Caco-2 (cell line): ENCODE measurements around the gene TUBGCP5. TPM values are rescaled to one million over a fixed set of nuclear protein-coding genes. Genes with fewer than 3 reads are reported as not detected.

Experiments
- BruUV-seq: library from RNA; stranded (reverse); fragments of 400-500 nt; replicated peaks from 2 replicates; lab custom pipeline; 2021; lab: Mats Ljungman, UMichigan
- CTCF ChIA-PET: fragments of 300-600 bp; sonication (Branson Sonifier 250); formaldehyde crosslinking; loops from one replicate; lab custom pipeline; 2022; ENCODE audit warnings: antibody characterized with exemption; lab: Charles Lee
- POLR2A ChIA-PET: fragments of 300-600 bp; sonication (Branson Sonifier 250); formaldehyde crosslinking; loops from one replicate; lab custom pipeline; 2022; ENCODE audit warnings: antibody characterized with exemption; lab: Charles Lee
- DNase-seq, 2 experiments: peaks; one replicate each; pipeline versions ENCODE4 v3.0.0 to v3.0.0-alpha.2; 2020 to 2022
- H3K27me3 ChIP-seq: replicated peaks from 2 replicates; pipeline ENCODE4 v1.6.0; 2011; ENCODE audit warnings: low read length; ENCODE audit not compliant: control insufficient read depth, insufficient read depth
- H3K36me3 ChIP-seq: 2 replicates; pipeline ENCODE4 v1.5.1; 2011; ENCODE audit warnings: low read length; ENCODE audit not compliant: control insufficient read depth, insufficient read depth
- H3K4me1 ChIP-seq: fragments of 250-450 bp; sonication (Bioruptor Pico); 2 replicates; pipeline ENCODE4 v1.5.1; 2020; ENCODE audit warnings: mild to moderate bottlenecking
- H3K4me3 ChIP-seq: 2 replicates; pipeline ENCODE4 v1.5.1; 2011; ENCODE audit warnings: low read depth, mild to moderate bottlenecking, control low read depth, low read length
- H3K9me3 ChIP-seq: fragments of 250-450 bp; sonication (Bioruptor Pico); 2 replicates; pipeline ENCODE4 v1.5.1; 2020; ENCODE audit warnings: mild to moderate bottlenecking, moderate library complexity
- H3K27ac Mint-ChIP-seq: one replicate; pipeline ENCODE4 v1.8.0; 2022; ENCODE audit warnings: mixed read lengths; ENCODE audit not compliant: unreplicated experiment
- H3K27me3 Mint-ChIP-seq: one replicate; pipeline ENCODE4 v1.8.0; 2022; ENCODE audit warnings: mixed read lengths; ENCODE audit not compliant: insufficient read depth, unreplicated experiment
- H3K36me3 Mint-ChIP-seq: one replicate; pipeline ENCODE4 v1.8.0; 2022; ENCODE audit warnings: mild to moderate bottlenecking, mixed read lengths; ENCODE audit not compliant: insufficient read depth, unreplicated experiment
- H3K4me1 Mint-ChIP-seq: one replicate; pipeline ENCODE4 v1.8.0; 2022; ENCODE audit warnings: low read depth, mixed read lengths; ENCODE audit not compliant: unreplicated experiment
- H3K4me3 Mint-ChIP-seq: one replicate; pipeline ENCODE4 v1.8.0; 2022; ENCODE audit warnings: mild to moderate bottlenecking, moderate library complexity, mixed read lengths; ENCODE audit not compliant: unreplicated experiment
- H3K9me3 Mint-ChIP-seq: one replicate; pipeline ENCODE4 v1.8.0; 2022; ENCODE audit warnings: mixed read lengths; ENCODE audit not compliant: unreplicated experiment
- CTCF ChIP-seq, 2 experiments: fragments of 200-600 bp in 1 of 2; IDR thresholded peaks; 1 replicate in 1 of 2; 2 replicates in 1 of 2; pipeline versions ENCODE4 v1.5.1 to v1.8.0; 2011 to 2022; ENCODE audit warnings: antibody characterized with exemption in 1 of 2, control low read depth in 1 of 2, inconsistent platforms in 1 of 2, low read depth in 1 of 2, low read length in 1 of 2, mild to moderate bottlenecking in 1 of 2, moderate library complexity in 1 of 2; ENCODE audit not compliant: insufficient read depth in 1 of 2, severe bottlenecking in 1 of 2, unreplicated experiment in 1 of 2
- intact Hi-C: fragments of 100-400 bp; cut with micrococcal nuclease; formaldehyde crosslinking; loops from one replicate; pipeline ENCODE4 v1.10.0; 2022; ENCODE audit not compliant: unreplicated experiment
- total RNA-seq: library from RNA; stranded (reverse); gene quantifications from 2 replicates; pipeline ENCODE4 v1.2.3, GENCODE V29; 2022

TUBGCP5 gene
- total RNA-seq, 1 experiment from 2014 or later = 53.1 TPM

GRCh38 chr15:23026218-23026617 is 13.2 kb downstream of the TUBGCP5 start:
- Mint-ChIP-seq H3K36me3 (peaks cover 91% of the 10 kb centered on the region), H3K27ac (no peak overlapping the region), H3K4me3 (no peak overlapping the region), H3K4me1 (no peaks in the 10 kb centered on the region), H3K9me3 (no peaks in the 10 kb centered on the region), H3K27me3 (no peaks in the 10 kb centered on the region)
- intact Hi-C loops = no loop called here
- H3K4me1 ChIP-seq = no peaks in the 10 kb centered on the region
- H3K36me3 ChIP-seq = peaks cover 2% of the 10 kb centered on the region
- H3K27me3 ChIP-seq = no peaks in the 10 kb centered on the region
- no peaks in the 10 kb centered on the region for H3K9me3 ChIP-seq
- POLR2A ChIA-PET = no interaction called here
- CTCF ChIA-PET = no interaction called here
- BruUV-seq = no TSS peak
- TF ChIP-seq CTCF (IDR thresholded peaks at IDR 0.05; ENCODE audit: insufficient read depth in 1 of 2, low read depth in 1 of 2, low read length in 1 of 2, severe bottlenecking in 1 of 2, unreplicated experiment in 1 of 2) = no peak
- no peak overlapping the region for H3K4me3 ChIP-seq
- DNase-seq = no peak

GRCh38 chr15:23022156-23022555 is 17.2 kb downstream of the TUBGCP5 start:
- no TSS peak for BruUV-seq
- intact Hi-C loops = no loop called here
- no peaks in the 10 kb centered on the region for H3K9me3 Mint-ChIP-seq

GRCh38 chr15:23014394-23015000 is 24.9 kb downstream of the TUBGCP5 start:
- no peak overlapping the region for H3K4me3 Mint-ChIP-seq
- BruUV-seq = no TSS peak
- intact Hi-C loops = no loop called here

More at GRCh38 chr15:23022156-23022555, 17.2 kb downstream of the TUBGCP5 start:
- no peaks in the 10 kb centered on the region for H3K27me3 ChIP-seq
- Mint-ChIP-seq H3K27me3 (no peaks in the 10 kb centered on the region), H3K4me3 (no peak overlapping the region), H3K36me3 (peaks cover 83% of the 10 kb centered on the region), H3K27ac (no peak overlapping the region), H3K4me1 (no peaks in the 10 kb centered on the region)
- DNase-seq = no peak
- POLR2A ChIA-PET = no interaction called here
- no peaks in the 10 kb centered on the region for H3K4me1 ChIP-seq
- CTCF ChIA-PET = no interaction called here
- H3K9me3 ChIP-seq = no peaks in the 10 kb centered on the region
- peaks cover 5% of the 10 kb centered on the region for H3K36me3 ChIP-seq
- H3K4me3 ChIP-seq = no peak overlapping the region
- TF ChIP-seq CTCF (IDR thresholded peaks at IDR 0.05; ENCODE audit: insufficient read depth in 1 of 2, low read depth in 1 of 2, low read length in 1 of 2, severe bottlenecking in 1 of 2, unreplicated experiment in 1 of 2) = no peak

More at GRCh38 chr15:23014394-23015000, 24.9 kb downstream of the TUBGCP5 start:
- ChIA-PET POLR2A (no interaction called here), CTCF (no interaction called here)
- Mint-ChIP-seq H3K36me3 (peaks cover 75% of the 10 kb centered on the region), H3K9me3 (no peaks in the 10 kb centered on the region), H3K27ac (no peak overlapping the region), H3K27me3 (no peaks in the 10 kb centered on the region), H3K4me1 (no peaks in the 10 kb centered on the region)
- H3K4me3 ChIP-seq = no peak overlapping the region
- no peaks in the 10 kb centered on the region for H3K4me1 ChIP-seq
- TF ChIP-seq CTCF (IDR thresholded peaks at IDR 0.05; ENCODE audit: insufficient read depth in 1 of 2, low read depth in 1 of 2, low read length in 1 of 2, severe bottlenecking in 1 of 2, unreplicated experiment in 1 of 2) = no peak
- DNase-seq = no peak
- H3K36me3 ChIP-seq = peaks cover 6% of the 10 kb centered on the region; the same call in 1 of the 2 replicates
- H3K9me3 ChIP-seq = no peaks in the 10 kb centered on the region
- H3K27me3 ChIP-seq = no peaks in the 10 kb centered on the region
